DMS153 treated with DMSO at 0.1 percent for 48 hours (cell line): Measurements from ENCODE around the gene C5AR1.
"Not testable (repeated sequence)": the region's sequence is repeated elsewhere in the genome, so short reads cannot be mapped to it uniquely, and the experiment has no call there.

Experiments
- DNase-seq: peaks from one replicate; lab custom pipeline; 2025; ENCODE audit not compliant: unreplicated experiment; lab: John Stamatoyannopoulos, UW

The C5AR1 gene

DNA sequence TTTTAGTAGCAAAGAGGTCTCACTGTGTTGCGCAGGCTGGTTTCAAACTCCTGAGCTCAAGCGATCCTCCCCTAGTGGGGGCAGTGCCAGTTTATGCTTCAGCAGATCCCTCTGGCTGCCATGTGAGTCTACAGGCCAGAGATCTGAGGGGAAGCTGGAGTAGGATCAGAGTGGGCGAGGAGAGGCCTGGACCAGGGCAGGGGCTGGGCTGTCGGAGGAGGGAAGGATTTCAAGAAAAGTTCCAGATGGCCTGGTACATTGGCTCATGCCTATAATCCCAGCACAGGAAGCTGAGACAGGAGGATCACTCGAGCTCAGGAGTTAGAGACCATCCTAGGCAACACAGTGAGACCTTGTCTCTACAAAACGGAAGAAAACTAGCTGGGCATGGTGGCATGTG lies 49.3 kb downstream of the C5AR1 start:
- DNase-seq, result no peak

DNA sequence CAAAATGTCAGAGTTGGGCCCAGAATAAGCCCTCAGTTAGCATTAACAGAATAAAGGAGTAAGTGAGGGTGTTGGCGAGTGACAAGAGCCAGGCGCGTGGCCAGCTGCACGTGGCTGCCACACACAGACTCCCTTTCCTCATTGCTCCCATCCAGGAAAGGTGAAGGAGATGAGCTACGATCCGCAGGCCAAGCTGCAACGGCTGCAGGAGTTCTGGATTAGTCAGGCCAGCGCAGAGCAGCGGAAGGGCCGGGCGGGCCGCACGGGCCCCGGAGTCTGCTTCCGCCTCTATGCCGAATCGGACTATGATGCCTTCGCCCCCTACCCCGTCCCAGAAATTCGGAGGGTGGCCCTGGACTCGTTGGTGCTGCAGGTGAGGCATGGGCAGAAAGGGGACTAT lies 52.7 kb downstream of the C5AR1 start:
- no peak for DNase-seq

DNA sequence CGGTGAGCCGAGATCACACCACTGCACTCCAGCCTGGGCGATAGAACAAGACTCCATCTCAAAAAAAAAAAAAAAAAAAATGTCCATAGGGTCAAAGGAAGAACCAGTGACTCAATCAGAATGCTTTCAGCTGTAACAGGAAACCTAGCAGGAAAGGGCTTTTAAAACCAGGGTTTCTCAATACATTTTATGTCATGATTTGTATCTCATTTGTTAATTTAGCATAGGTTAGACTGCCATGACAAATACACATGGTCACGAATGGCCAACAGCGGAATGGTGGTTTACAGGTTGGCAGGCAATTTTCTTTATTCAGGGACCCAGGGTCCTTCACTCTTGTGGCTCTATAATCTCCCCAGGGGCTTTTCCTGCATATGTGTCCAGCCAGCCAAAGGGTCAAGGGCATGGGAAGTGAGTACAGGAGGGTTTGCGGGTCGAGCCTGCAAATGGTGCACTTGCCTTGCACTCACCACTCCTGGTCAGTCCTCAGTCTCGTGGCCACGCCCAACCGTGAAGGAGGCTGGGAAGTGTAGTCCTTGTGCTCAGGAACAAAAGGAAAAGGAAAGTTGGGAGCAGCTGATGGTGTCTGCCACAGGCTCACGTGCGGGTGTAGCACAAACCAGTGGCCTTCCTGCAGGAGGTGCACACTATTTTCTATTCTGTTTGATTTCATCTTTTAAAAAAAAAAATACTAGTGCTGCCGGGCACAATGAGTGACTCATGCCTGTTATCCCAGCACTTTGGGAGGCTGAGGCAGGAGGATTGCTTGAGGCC lies 54.3 kb downstream of the C5AR1 start:
- no peak for DNase-seq

DNA sequence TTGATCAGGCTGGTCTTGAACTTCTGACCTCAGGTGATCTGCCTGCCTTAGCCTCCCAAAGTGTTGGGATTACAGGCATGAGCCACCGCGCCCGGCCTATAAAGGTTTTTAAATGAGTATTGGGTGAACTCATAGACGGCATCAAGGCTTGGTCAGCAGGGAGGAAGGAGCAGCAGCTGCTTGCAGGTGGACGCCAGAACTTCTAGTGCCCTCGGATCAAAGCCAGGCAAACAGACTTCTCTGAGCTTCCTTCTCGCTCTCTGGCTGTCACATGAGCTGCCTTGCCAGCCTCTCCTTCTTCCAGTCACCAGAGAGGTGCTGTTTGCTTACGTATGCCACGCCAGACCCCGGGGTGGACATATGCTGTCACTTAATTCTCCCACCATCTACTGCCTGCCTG lies 55.8 kb downstream of the C5AR1 start:
- DNase-seq, result not testable (repeated sequence)

DNA sequence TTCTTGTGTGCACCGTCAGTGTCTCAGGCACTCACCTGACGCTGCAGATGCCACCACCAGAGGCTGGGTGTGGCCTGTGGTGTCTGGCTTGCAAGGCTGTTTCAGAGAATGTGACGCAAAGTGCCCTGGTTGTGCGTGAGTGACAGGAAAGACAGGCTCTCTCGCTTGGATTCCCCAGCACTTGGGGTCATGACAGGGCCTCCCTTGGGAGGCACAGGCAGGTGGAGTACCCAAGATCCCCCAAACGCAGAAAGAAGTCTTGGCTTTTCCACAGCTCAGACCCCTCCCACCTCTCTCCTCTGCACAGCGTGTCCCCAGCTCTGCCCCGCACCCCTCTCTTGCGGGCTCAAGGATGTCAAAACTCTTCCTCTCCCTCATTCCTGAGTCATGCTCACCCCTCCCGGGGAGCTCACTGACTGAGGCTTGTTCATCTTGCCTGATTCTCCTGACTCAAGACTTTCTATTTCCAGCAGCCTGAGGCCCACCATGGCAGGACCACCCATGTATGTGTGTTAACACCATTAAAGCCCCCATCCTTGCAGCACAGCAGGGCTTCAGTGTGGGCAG lies 60.5 kb downstream of the C5AR1 start:
- no peak for DNase-seq

DNA sequence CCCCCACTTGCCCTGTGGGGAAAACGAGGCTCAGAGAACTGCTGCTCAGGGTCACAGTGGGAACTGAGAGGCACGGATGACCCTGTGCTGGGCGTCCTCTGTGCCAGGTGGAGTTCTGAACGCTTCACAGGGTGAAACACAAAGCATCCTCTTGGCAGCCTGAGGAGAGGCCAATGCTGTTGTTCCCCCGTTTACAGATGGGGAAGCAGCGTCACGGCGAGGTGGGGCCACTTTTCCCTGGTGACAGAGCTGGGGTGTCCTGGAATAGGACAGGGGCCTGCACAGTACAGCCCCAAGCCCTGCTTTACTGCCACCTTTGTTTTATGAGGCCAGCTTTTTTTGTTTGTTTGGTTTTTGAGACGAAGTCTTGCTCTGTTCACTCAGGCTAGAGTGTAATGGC lies 61.6 kb downstream of the C5AR1 start:
- no peak for DNase-seq
